ENCODE measurements around the gene AQP9.

- TF ChIP-seq POLR2A (IDR thresholded peaks at IDR 0.05; ENCODE audit: low read depth) (no peak), CTCF (IDR thresholded peaks at IDR 0.05) (no peak), POLR2AphosphoS5 (IDR thresholded peaks at IDR 0.05) (no peak)
Observed at GRCh38 chr15:58154769-58155168, 16.6 kb downstream of the AQP9 start.

Measured in esophagus muscularis mucosa (tissue), 3 donors.